GM18907 (cell line): ENCODE results near the gene THSD4.
"Not testable (repeated sequence)": the region's sequence is repeated elsewhere in the genome, so short reads cannot be mapped to it uniquely, and the experiment has no call there.

ENCODE experiments used
- ATAC-seq: cut with Tn5 transposase; IDR thresholded peaks from one replicate; pipeline ENCODE4 v1.9.1; 2021; ENCODE audit warnings: mild to moderate bottlenecking, moderate library complexity; ENCODE audit not compliant: unreplicated experiment

The THSD4 gene

GRCh38 chr15:71658827-71659729 is 543.8 kb downstream of the THSD4 start:
- ATAC-seq, result no peak

- ATAC-seq, result no peak
Measured at GRCh38 chr15:71659730-71660067, 544.4 kb downstream of the THSD4 start.

GRCh38 chr15:71660501-71660900 is 545.2 kb downstream of the THSD4 start:
- no peak for ATAC-seq

DNA sequence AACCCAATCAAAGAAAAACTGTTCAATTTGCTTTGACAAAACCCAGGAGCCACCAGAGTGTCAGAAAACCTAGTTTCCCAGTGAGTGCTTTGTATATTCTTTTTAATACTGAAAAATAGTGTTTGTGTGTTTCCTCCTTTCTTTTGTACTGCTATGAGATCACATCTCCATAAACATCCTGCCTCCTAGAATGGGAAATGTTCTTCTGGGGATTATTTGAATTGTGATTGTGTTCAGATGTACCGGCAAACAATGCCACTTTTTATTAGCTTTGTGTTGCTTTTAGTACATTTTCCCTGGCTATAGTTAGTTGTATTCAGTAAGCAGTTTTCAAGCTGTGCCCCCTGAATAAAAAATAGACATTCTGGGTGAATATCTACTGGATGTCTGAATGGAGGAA is 547.0 kb downstream of the THSD4 start:
- ATAC-seq, result no peak

- no peak for ATAC-seq
Measured at GRCh38 chr15:71664622-71665021, 549.4 kb downstream of the THSD4 start.

- no peak for ATAC-seq
Measured at GRCh38 chr15:71666763-71667620, 551.7 kb downstream of the THSD4 start.

- ATAC-seq, result no peak
Measured at GRCh38 chr15:71669688-71670087, 554.4 kb downstream of the THSD4 start.

DNA sequence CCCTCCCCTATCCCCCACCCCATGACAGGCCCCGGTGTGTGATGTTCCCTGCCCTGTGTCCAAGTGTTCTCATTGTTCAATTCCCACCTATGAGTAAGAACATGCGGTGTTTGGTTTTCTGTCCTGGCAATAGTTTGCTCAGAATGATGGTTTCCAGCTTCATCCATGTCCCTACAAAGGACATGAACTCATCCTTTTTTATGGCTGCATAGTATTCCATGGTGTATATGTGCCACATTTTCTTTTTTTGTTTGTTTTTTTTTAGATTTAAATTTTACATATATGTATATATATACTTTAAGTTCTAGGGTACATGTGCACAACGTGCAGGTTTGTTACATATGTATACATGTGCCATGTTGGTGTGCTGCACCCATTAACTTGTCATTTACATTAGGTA is 555.0 kb downstream of the THSD4 start:
- ATAC-seq, result not testable (repeated sequence)

DNA sequence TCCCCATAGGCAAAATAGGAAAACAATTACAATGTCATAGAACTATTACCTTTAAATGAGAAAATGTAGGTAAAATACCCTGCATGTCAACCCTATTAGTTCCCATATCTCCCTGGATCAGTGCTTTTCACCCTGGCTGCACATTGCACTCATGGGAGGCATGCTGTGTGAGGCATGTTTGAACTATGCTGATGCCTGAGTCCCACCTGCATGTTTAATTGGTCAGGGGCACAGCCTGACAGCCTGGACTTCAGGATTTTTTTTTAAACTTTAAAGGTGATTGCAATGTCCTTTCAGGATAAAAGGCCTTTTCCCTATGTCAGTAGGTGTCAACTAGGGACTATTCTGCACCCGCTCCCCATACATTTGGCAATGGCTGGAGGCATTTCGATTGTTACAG is 559.1 kb downstream of the THSD4 start:
- no peak for ATAC-seq

DNA sequence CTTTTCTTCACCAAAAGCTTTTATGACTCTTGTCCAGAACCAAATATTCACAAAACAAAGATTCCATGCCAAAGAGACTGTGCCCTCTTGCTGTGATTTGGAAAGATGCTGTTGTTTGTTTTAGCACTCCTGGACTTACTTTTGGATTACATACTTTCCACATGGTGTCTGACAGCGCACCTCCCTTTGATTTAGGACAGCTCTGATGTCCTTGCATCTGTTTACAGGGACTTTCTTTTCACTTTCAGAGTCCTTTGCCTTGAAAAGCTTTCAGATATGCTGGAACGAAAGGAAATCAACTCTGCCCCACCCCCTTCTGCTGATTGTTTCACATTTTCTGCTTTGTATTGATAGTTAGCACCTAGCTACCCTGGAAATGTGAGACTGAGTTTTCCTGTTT is 562.1 kb downstream of the THSD4 start:
- no peak for ATAC-seq

DNA sequence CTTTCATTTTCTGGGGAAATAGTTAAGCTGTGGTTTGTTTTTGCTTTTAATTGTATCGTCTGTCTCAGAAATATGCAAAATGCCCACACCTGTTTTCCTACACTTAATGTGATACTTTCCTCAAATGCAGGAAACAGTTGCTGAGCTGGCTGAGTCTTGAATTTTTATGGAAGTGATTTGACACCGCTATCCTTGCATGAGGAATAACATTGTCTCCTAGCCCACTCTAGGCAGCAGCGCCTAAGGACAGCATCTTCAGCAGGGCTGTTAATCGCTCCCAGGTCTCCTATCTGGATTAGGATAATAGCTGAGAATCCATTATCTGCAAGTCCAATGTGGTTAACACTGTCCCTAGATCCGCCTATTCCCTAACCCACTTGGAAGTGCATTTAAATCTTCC is 562.5 kb downstream of the THSD4 start:
- no peak for ATAC-seq

DNA sequence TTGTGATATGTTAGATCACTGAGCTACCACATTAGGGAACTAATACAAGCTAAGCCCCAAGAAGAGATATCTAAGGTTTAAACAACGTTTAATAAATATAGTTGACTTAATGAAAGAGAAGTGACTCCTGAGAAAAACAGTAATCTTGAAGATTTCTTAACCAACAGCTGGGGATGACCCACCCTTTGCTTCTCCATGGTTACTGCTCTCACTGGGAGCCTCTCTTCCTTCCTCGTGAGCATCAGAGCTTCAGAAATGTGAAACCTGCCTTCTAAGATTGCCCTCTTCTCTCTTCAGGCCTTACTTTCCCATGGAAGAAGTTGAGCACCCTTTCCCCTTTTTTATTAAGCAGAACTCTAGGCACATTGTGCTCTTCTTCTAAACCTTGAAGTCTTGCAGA is 562.9 kb downstream of the THSD4 start:
- no peak for ATAC-seq

DNA sequence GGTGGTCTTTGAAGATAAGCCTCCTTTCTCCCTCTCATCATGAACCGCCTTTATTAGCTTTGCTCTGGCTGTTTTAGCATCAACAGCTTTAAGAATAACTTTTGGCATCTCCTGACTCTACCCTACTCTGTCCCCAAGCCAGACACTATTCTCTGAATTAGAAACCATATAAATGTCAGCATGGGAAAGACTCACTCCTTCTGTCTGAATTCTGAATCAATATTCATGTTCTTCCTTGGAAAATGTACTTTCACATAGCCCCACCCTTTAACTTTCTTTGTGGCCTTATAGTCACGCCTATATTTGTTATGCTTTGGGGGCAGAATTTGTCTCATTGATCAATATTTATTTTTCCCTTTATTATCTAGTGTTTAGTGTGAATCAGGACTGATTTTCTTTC is 563.3 kb downstream of the THSD4 start:
- no peak for ATAC-seq

DNA sequence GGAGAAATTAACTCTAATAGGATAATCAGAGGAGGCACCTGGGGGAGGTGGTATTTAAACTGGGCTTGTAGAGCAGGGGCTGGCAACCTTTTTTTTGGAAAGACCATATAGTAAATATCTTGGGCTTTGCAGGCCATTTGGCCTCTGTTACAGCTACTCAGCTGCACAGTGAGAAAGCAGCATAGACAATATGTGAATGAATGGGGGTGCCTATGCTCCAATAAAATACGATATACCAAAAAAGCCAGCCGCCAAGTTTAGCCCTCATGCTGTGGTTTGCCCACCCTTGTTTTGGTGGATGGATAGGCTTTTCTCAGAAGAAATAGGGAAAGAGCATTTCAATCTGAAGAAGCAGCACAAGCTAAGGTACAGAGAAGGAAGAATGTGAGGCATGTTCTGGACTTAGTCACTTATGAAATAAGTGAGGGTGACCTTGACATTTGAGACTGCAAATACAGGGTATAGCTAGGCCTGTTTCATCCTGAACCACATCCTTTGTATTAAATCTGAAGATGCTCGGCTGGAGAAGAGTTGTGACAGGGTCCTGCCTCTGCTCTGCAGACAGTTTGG is 564.0 kb downstream of the THSD4 start:
- ATAC-seq, result no peak

DNA sequence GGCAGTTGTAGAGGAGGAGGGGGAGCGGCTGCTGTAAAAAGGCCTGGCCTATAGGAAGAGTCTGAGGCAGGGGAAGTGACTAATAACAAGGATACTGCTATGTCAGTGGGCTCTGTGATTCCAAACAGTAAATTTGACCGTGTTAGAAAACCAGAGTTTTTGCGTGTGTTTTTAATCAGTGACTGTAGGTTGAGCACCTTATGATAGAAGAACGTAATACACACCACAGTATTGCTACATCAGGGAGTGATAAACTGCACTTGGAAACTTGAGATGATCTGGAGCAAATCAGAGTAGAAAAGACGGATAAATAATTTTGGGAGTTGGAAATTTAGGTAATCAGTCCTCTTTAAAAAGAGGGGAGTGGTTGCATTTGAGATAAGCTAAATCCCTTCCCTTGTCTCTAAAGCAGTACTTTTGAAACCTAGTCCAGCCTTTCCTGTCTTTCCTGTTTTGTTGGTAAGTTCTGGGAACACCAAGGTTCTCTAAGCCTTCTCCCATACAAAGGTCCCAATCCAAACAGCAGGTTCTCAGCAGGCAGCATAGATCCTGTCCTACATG is 564.6 kb downstream of the THSD4 start:
- ATAC-seq, result no peak

- ATAC-seq, result no peak
Measured at GRCh38 chr15:71682001-71682400, 566.7 kb downstream of the THSD4 start.

DNA sequence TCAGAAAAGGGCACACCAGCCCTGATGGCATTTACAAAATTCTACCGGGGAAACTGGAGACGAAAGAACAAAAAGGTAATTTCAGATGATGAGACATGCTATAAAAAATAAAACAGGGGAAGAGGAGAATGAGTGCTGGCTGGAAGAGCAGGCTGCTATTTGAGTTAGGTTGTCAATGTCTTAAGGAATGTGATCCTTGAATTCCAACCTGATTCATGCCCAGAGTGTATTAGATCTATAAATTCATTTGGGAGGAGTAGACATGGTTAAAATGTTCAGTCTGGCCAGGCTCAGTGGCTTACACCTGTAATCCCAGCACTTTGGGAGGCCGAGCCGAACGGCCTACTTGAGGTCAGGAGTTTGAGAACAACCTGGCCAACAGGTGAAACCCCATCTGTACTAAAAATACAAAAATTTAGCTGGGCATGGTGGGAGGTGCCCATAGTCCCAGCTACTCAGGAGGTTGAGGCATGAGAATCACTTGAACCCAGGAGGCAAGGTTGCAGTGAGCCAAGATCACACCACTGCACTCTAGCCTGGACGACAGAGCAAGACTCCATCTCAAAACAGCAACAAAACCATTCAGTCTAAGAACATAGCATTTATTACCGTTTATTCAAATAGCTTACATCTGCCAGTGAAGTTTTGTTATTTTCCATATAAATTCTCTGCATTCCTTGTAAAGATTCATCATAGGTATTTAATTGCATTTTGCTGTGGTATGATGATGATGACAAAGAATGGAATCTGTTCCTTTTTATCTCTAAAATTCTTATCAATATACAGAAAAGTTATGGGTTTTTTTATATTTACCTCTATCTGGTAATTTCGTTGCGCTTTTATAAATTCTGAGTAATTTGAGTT is 568.4 kb downstream of the THSD4 start:
- ATAC-seq, result no peak

DNA sequence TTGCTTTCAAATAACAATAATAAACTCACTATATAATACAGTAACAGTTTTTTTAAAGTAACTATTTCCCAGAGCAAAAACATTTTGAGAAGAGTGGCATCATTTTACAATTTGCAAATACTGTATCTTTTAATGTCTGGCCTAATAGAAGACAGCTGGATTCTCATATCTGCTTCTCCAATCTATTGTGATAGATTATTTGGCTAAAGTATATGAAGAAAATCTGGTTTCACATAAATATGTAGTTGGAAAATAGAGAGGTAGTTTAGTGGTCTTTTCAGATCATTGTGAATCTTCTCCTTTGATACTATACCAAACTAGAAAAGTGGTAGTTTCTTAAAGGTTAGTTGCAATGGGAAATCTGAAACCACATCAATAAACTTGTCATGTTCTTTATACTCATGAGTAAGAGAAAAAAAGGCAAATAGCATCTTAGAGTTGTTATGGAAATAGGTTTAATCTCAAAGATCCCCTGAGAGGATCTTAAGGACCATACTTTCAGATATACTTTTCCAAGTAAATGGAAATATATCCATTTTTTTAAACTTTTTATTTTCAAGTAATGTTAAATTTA is 570.2 kb downstream of the THSD4 start:
- no peak for ATAC-seq

DNA sequence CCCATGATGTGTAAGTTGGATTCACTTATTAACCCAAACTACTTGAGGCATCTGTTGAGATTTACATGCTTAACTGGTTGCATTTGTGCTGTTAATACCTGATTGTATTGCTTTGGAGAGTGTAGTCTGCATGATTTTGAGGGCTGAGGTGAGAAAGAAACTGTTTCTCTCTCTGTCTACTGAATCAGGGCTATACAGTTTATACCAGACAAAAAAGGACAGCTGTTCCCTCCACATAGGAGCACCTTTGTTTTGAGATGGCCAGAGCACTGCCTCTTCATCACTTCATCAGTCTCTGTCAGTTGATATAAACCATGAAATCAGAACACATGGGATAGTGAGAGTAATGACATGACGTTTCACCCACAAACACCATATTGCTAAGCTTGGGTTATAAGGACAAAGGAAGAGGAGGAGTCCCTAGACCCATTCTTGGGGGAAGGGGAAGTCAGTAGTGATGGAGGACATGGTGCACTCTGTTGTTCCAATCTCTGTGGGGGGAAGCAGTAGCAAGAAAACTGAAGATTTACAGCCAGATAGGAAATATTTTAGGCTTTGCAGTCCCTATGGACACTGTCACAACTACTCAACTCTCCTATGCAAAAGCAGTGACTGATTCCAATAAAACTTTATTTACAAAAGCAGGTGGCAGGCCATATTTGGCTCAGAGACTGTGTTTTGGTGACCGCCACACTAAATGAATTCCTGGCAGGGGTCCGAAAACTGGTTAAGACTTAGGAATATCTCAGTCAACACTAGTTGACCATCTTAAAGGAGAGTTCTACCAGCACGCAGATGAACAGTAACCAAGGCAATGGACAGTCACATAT is 571.2 kb downstream of the THSD4 start:
- ATAC-seq, result no peak
